Lower leg skin (tissue), 3 donors: ENCODE results near the gene SORCS2.

Experiments
- POLR2A ChIP-seq, 2 donors: fragments of 450-650 bp; IDR thresholded peaks; one replicate each; pipeline ENCODE4 v1.6.1; 2016 to 2017; ENCODE audit warnings: antibody characterized with exemption in 2 of 2, mild to moderate bottlenecking in 1 of 2, moderate library complexity in 1 of 2
- TF ChIP-seq, protein P1 (sequence below), 3 donors: fragments of 450-650 bp; IDR thresholded peaks; one replicate each; pipeline ENCODE4 v1.5.1; 2016; ENCODE audit warnings: antibody characterized with exemption in 3 of 3, mild to moderate bottlenecking in 3 of 3, moderate library complexity in 2 of 3

DNA sequence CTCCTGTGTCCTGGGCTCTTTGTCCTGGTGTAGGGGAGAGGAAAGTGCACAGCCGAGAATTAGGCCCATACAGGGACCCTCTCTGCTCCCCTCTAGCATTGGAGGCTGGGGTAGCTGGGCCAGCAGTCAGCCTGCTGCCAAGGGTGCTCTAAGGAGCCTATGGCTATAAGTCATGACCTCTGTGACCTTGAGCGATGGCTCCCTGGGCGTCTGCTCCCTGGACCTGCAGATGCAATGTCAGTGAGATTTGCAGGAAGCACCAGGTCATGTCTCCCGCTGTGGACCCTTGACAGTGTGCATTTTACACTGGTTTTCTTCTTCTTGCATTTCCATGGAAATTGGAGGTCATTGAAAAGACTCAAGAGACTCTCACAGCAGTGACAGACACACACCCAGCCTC, 476.5 kb downstream of the SORCS2 start:
- TF ChIP-seq, protein P1, sequence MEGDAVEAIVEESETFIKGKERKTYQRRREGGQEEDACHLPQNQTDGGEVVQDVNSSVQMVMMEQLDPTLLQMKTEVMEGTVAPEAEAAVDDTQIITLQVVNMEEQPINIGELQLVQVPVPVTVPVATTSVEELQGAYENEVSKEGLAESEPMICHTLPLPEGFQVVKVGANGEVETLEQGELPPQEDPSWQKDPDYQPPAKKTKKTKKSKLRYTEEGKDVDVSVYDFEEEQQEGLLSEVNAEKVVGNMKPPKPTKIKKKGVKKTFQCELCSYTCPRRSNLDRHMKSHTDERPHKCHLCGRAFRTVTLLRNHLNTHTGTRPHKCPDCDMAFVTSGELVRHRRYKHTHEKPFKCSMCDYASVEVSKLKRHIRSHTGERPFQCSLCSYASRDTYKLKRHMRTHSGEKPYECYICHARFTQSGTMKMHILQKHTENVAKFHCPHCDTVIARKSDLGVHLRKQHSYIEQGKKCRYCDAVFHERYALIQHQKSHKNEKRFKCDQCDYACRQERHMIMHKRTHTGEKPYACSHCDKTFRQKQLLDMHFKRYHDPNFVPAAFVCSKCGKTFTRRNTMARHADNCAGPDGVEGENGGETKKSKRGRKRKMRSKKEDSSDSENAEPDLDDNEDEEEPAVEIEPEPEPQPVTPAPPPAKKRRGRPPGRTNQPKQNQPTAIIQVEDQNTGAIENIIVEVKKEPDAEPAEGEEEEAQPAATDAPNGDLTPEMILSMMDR (IDR thresholded peaks at IDR 0.05) = no peak
- no peak for TF ChIP-seq POLR2A (IDR thresholded peaks at IDR 0.05)
